GM18873 (cell line): Measurements from ENCODE around the gene HSD17B3.
"Not testable (repeated sequence)": the region's sequence is repeated elsewhere in the genome, so short reads cannot be mapped to it uniquely, and the experiment has no call there.

Experiments used
- ATAC-seq: cut with Tn5 transposase; IDR thresholded peaks from one replicate; pipeline ENCODE4 v1.9.1; 2021; ENCODE audit warnings: mild to moderate bottlenecking, moderate library complexity, moderate number of reproducible peaks; ENCODE audit not compliant: unreplicated experiment, low FRiP score

HSD17B3 gene

GRCh38 chr9:96302021-96302420, at the start of gene HSD17B3:
HSD17B3 (minus strand) TSS chr9:96302176; CDS start chr9:96302104, 72 bp downstream.
- ATAC-seq: no peak

DNA sequence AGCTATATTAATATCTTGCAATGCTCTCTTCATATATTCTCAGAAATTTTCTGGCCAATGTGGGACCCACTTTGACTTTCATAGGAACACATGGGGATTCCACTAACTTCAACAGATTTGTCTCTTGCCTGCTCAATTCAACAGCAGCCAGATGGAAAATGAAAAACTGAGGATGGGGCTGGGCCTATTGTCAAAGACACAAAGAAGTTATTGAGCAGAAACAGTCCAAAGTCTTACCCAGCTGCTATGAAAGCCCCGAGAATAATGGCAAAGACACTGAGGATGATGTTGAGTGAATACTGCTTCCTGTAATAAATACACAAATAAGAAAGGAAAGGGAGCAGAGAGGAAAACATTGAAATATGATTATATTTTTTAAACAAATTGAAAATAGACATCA, 48.9 kb upstream of the HSD17B3 start:
- no peak for ATAC-seq

DNA sequence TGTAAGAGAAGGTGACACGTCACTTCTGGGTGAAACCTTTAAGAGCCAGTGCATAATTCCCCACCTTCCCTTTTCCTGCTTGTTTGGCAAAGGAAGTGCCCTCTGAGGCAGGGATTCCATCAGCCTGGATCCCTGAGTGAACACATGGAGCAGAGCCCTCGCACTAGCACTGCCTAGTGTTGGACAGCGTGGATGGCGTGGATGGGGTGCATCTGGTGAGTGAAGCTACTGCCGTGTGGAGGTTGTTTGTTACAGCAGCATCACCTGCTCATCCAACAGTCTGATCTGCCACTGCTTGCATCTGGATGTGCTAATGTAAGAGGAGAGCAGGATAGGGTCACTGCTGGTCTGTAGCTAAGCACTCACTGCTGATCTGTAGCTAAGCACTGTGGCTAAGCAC, 46.3 kb upstream of the HSD17B3 start:
- ATAC-seq: no peak

DNA sequence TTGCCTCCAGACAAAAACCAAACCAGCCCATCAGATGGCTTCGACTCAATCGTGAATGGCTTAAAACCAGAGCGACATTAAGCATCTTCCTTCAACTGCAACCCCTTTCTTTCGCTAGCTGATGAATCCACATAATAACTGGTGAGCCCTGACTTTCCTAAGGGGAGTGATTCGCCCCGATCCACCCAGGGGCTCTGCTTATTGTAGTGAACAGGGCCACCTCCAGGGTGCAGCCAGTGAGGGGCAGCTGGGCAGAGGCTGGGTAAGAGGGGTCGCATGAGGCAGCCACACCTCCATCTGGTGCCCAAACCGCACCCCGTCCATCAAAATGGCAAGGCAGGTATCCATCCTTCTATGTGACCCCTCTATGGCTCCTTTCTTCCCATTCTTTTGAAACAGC, 43.6 kb upstream of the HSD17B3 start:
- ATAC-seq: no peak

DNA sequence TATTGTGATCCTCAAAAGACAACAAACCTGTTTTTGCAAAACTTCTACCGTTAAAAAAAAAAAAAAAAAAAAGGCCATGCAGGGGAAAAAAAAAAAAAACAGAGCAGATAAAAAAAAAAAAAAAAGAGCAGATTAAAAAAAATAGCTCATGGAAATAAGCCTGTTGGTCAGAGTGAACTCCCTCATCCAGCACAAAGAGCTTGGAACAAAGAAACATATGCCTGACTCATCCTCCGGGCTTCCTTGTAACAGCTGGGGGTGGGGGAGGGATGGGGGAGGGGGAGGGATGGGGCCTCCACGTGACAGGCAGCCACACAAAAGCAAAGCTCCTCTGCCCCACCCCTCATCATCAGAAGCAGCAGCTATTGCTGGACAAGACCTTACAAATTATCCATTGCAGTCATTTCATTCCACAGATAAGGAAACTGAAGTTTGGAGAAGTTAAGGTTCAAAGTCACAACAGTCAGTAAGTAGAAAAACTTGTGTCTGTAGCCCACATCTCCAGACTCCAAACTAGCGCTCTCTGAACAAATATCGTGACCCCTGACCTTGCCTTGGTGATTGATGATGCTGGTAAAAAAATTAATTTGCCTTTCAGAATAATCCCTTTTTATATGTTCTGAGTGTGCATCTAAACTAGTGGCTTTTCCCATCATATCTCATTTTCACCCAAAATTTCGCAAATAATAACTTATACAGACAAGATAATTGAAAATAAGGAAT, 42.6 kb upstream of the HSD17B3 start:
- no peak for ATAC-seq

DNA sequence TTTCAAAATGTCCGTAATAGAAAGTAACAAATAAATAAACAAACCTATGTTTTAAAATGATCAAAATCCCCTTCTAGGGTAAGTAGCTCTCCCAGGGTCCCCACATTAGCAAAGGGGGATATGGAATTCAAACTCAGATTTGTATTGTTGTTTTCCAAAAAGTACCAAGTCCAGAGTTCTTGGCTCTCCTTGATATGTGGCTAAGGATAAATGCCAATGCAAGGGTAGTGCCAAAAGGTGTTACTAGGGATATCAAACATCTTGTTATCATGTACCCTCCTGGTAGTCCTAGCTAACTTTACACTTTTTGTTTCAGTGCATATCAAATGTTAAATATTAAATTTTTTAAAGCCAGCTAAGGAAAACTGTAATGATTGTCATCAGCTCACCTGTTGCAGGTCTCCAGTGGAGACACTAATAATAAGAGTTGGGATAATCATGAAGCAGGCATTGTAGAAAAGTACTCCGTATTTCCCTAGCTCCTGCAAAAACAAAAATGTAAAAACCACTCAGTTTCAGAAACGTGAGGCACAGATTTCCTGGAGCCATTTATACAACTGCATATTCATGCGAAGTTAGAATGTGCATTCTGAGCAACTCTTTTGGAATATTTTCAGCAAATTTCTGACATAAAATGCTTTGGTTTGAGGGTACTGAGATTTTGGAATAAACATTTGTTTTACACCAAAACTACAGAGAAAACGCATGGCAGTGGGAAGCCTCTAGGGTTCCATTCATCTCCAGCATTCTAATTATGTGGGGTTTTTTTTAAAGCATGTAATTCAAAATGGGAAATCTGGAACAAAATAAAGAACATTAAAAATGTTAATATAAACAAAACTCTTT, 41.8 kb upstream of the HSD17B3 start:
- ATAC-seq: no peak

DNA sequence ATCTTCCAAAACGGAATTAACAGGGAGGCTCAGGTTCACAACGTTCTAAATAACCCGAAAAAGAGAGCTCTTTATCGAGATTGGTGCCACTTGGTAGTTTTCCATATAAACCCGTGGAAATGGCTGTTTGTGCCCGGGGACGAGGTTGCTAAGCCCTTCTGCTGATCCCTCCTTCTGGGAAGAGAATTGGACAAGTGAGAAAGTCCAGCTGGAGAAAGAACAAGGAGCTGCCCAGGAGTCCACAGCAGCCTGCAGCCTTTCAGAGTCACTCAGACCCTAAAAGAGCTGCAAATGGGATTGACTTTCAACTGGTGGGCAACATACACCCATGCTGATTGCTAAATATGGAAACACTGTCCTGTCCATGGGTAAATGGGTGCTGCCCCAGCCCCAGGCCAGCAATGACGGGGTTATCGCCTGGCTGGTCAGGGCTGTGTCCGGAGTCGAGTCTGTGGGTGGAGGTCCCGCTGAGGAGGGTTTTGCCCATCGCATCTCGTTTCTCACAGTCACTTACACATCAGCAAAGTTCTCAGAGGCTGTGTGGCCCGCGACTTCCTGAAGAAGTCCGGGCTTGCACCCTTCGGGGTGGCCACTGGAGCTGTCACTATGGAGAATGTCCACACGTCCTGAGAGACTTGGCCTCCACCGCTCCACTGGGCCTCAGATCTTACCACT, 40.7 kb upstream of the HSD17B3 start:
- no peak for ATAC-seq

DNA sequence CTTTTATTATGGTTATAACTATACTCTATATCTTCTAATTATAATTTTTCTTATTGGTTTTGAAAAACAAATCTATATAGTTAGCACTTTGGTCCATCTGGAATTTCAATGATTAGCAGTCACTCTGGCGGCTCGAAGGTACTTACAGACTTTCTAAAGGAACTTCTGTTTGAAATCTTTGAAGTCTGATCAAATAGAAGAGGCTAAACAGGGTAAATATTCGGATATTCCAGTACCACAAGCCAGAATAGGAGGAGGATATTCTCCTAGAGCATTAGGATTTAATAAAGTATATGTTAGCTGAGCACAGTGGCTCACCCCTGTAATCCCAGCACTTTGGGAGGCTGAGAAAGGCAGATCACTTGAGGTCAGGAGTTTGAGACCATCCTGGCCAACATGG, 38.7 kb upstream of the HSD17B3 start:
- ATAC-seq: no peak

DNA sequence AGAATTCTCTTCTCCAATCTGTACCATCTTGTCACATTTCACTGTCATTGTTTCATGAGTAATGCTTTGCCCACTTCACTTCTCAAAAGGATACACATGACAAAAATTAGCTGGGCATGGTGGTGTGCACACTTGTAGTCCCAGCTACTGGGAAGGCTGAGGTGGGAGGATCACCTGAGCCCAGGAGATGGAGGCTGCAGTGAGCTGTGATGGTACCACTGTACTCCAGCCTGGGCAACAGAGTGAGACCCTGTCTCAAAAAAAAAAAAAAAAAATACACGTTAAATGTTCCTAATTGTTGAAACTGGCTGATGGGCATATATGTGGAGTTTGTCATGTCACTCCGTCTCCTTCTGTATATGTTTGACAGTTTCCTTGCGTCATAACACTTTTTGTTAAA, 36.3 kb upstream of the HSD17B3 start:
- no peak for ATAC-seq

DNA sequence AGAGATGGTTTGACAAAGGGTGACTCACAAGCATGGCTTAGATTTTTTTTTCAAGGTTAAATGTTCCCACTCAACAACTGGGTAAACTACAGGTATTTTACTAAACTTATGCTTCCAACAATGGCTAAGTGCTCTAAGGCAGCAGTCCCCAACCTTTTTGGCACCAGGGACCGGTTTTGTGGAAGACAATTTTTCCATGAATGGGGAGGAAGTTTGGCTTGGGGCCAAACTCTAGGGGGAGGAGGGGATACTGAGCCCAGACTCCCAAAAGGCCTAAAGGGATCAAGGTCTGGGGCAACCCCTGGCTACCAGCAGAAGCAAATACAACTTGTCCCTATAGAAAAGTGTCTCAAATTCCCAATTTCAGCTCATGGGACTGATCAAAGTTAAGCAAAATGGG, 32.0 kb upstream of the HSD17B3 start:
- no peak for ATAC-seq

DNA sequence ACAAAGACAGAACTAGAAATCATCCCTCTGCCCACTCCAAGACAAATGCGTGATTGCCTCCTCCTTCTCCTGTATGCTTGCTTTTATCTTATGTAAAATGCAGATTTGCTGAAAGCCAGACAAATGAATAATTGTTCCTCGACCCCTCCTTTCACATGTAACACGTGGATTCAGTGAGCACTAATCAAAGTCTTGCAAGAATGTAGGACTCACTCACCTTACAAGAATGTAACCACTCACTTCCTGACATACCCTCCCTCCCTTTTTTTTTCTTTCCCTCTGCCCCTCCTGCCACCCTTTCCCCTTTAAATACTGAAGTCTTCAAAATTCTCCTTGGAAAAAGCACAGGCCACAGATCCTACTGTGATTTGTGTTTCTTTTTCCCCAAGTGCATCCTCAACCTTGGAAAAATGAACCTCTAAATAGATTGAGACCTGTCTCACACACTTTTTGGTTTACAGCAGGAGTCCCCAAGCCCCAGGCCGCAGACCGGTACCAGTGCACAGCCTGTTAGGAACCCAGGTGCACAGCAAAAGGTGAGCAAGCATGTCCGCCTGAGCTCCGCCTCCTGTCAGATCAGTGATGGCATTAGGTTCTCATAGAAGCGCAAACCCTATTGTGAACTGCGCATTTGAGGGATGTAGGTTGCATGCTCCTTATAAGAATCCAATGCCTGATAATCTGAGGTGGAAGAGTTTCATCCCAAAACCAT, 29.4 kb upstream of the HSD17B3 start:
- ATAC-seq: no peak

DNA sequence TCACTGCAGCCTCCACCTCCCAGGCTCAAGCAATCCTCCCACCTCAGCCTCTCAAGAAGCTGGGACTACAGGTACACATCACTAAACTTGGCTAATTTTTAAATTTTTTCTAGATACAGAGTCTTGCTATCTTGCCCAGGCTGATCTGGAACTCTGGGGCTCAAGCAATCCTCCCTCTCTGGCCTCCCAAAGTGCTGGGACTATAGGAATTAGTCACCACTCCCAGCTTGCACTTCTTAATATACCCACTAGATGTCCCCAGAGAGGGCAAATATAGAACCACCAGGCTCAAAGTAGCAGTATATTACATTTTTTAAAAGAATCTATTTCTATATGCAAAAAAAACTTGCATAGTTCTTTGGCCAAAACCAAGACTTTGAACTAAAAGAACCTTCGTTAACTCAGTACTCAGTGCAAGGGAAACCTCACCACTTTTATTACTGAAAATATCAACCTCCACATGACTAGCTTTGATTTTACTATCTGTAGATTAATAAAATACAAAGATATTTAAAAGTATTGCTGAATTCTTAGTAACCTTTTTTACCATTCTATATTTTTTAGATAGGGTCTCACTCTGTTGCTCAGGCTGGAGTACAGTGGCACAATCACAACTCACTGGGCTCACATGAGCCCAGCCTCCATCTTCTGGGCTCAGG, 25.8 kb upstream of the HSD17B3 start:
- no peak for ATAC-seq

GRCh38 chr9:96323169-96323568, 21.2 kb upstream of the HSD17B3 start:
- ATAC-seq: no peak

DNA sequence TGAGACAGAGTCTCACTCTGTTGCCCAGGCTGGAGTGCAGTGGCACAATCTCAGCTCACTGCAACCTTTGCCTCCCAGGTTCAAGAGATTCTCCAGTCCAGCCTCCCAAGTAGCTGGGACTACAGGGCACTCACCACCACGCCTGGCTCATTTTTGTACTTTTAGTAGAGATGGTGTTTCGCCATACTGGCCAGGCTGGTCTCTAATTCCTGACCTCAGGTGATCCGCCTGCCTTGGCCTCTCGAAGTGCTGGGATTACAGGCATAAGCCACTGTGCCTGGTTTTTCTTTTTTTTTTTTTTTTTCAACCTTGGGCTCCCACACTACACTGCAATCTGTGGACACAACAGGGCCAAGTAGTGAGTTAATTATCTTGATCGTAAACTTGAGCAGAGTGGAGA, 20.8 kb upstream of the HSD17B3 start:
- ATAC-seq: not testable (repeated sequence)

GRCh38 chr9:96322210-96322609, 20.2 kb upstream of the HSD17B3 start:
- ATAC-seq: not testable (repeated sequence)

- ATAC-seq: no peak
Measured at GRCh38 chr9:96321515-96321914, 19.5 kb upstream of the HSD17B3 start.

GRCh38 chr9:96320749-96321280, 18.8 kb upstream of the HSD17B3 start:
- ATAC-seq: no peak

DNA sequence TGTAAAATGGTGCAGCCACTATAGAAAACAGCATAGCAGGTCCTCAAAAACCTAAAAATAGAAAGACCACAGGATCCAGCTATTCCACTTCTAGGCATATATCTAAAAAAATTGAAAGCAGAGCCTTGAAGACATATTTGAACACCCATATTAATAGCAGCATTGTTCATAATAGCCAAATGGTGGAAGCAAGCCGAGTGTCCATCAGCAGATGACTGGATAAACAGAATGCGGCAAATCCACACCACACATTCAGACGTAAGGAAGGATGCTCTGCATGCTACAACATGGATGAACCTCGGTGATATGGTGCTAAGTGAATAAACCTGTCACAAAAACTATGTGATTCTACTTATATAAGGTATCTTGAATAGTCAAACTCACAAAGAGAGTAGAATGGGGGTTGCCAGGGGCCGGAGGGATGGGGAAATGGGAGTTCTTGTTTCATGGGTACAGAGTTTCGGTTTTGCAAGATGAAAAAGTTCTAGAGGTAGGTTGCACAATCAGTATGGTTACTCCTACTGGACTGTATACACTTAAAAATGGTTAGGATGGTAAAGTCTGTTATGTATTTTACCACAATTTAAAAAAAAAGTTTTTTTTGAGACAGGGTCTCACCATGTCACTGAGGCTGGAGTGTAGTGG, 17.1 kb upstream of the HSD17B3 start:
- ATAC-seq: no peak

DNA sequence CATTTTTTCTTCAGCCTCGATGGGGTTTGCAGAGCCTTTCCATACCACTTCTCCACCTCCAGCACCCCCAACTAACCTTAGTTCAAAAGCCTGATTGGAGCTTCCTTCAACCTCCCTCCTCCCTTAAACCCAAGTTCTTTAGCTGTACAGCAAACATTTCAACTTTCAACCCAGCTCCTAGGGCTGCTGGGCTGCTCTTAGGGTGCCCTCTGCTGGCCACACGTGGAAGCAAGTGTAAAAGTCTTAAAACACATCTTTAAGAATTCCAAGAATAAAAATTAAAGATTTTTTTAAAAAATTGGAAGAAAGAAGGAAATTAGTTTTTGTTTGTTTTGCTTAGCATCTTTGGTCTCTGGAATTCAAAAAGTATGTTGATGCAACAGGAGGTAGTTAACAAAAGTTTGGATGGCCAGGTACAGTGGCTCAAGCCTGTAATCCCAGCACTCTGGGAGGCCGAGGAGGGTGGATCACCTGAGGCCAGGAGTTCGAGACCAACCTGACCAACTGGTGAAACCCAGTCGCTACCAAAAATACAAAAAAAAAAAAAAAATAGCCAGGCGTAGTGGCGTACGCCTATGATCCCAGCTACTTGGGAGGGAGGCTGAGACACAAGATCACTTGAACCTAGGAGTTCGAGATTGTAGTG, 15.5 kb upstream of the HSD17B3 start:
- ATAC-seq: no peak
